HUES6 (cell line): ENCODE results near the gene COBL.
"Not testable (repeated sequence)": the region's sequence is repeated elsewhere in the genome, so short reads cannot be mapped to it uniquely, and the experiment has no call there.

ENCODE experiments used
- H3K27ac ChIP-seq: 2 replicates; pipeline ENCODE4 v1.7.0; 2013; ENCODE audit warnings: low read depth, mild to moderate bottlenecking, low read length, inconsistent platforms
- H3K27me3 ChIP-seq: 2 replicates; pipeline ENCODE4 v1.6.1; 2013; ENCODE audit warnings: low read length; ENCODE audit not compliant: control insufficient read depth, insufficient read depth
- H3K36me3 ChIP-seq: 2 replicates; pipeline ENCODE4 v1.6.1; 2013; ENCODE audit warnings: low read length; ENCODE audit not compliant: control insufficient read depth, insufficient read depth
- H3K4me1 ChIP-seq: 2 replicates; pipeline ENCODE4 v1.6.1; 2013; ENCODE audit warnings: low read length; ENCODE audit not compliant: control insufficient read depth, insufficient read depth
- H3K4me3 ChIP-seq: 2 replicates; pipeline ENCODE4 v1.5.1; 2013; ENCODE audit warnings: low read depth, low read length
- H3K9ac ChIP-seq: one replicate; pipeline ENCODE4 v1.6.1; 2013; ENCODE audit warnings: mild to moderate bottlenecking, low read length
- H3K9me3 ChIP-seq: 2 replicates; pipeline ENCODE4 v1.6.1; 2013; ENCODE audit warnings: low read depth, low read length; ENCODE audit not compliant: control insufficient read depth, insufficient read depth

Gene COBL

GRCh38 chr7:51214098-51214497 is 102.5 kb downstream of the COBL start:
- Histone ChIP-seq H3K9me3 (no peaks in the 10 kb centered on the region), H3K4me1 (peaks cover 18% of the 10 kb centered on the region), H3K27me3 (no peaks in the 10 kb centered on the region), H3K4me3 (no peak overlapping the region), H3K27ac (no peak overlapping the region), H3K9ac (no peak overlapping the region), H3K36me3 (no peaks in the 10 kb centered on the region; the same call in 1 of the 2 replicates)

GRCh38 chr7:51213618-51214017 is 103.0 kb downstream of the COBL start:
- Histone ChIP-seq H3K4me1 (peaks cover 18% of the 10 kb centered on the region), H3K36me3 (no peaks in the 10 kb centered on the region), H3K27me3 (no peaks in the 10 kb centered on the region), H3K27ac (no peak overlapping the region), H3K9me3 (no peaks in the 10 kb centered on the region), H3K9ac (no peak overlapping the region), H3K4me3 (no peak overlapping the region)

- no peak overlapping the region for H3K4me3 ChIP-seq
- no peak overlapping the region for H3K27ac ChIP-seq
- peaks cover 11% of the 10 kb centered on the region for H3K9me3 ChIP-seq
- H3K9ac ChIP-seq: no peak overlapping the region
- no peaks in the 10 kb centered on the region for H3K27me3 ChIP-seq
- peaks cover 17% of the 10 kb centered on the region for H3K4me1 ChIP-seq
- no peaks in the 10 kb centered on the region for H3K36me3 ChIP-seq
These were observed 105.8 kb downstream of the COBL start for GRCh38 chr7:51210766-51211165.

GRCh38 chr7:51209426-51209825 is 107.2 kb downstream of the COBL start:
- H3K9ac ChIP-seq: no peak overlapping the region
- peaks cover 16% of the 10 kb centered on the region for H3K9me3 ChIP-seq
- H3K4me1 ChIP-seq: peaks cover 12% of the 10 kb centered on the region
- H3K27me3 ChIP-seq: no peaks in the 10 kb centered on the region
- H3K27ac ChIP-seq: no peak overlapping the region
- H3K36me3 ChIP-seq: no peaks in the 10 kb centered on the region
- H3K4me3 ChIP-seq: no peak overlapping the region

GRCh38 chr7:51208125-51208524 is 108.5 kb downstream of the COBL start:
- H3K36me3 ChIP-seq, H3K4me1 ChIP-seq, H3K4me3 ChIP-seq: not testable (repeated sequence)

DNA sequence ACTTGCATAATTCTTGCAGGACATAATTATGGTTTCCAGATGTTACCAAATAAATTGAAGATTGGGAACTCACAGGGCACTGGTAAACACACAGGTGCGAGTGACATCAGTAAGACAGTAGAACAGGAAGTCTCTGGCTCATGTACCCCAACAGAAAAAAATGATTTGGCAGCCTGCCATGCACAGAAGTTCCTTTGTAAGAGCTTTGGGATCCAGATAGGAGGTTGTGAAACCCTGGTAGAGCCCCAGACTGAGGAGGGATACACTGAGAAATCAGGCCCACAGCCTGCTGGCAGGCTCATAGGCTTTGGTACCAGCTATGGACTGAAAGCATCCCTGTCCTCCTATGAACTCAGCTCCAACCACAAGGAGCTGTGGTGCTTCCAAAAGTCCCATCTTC is 118.0 kb downstream of the COBL start:
- H3K27ac ChIP-seq: no peak overlapping the region
- H3K4me3 ChIP-seq: no peak overlapping the region
- H3K27me3 ChIP-seq: no peaks in the 10 kb centered on the region
- H3K9me3 ChIP-seq: peaks cover 1% of the 10 kb centered on the region; the same call in 1 of the 2 replicates
- H3K9ac ChIP-seq: no peak overlapping the region
- no peaks in the 10 kb centered on the region for H3K36me3 ChIP-seq
- no peaks in the 10 kb centered on the region for H3K4me1 ChIP-seq

More at GRCh38 chr7:51208125-51208524, 108.5 kb downstream of the COBL start:
- peaks cover 24% of the 10 kb centered on the region for H3K9me3 ChIP-seq
- H3K27me3 ChIP-seq, H3K9ac ChIP-seq, H3K27ac ChIP-seq: not testable (repeated sequence)

- no peak overlapping the region for H3K27ac ChIP-seq
- H3K27me3 ChIP-seq: no peaks in the 10 kb centered on the region
- H3K4me3 ChIP-seq: no peak overlapping the region
- no peaks in the 10 kb centered on the region for H3K9me3 ChIP-seq
- peaks cover 5% of the 10 kb centered on the region for H3K4me1 ChIP-seq
- no peak overlapping the region for H3K9ac ChIP-seq
- H3K36me3 ChIP-seq: peaks cover 11% of the 10 kb centered on the region; the same call in 1 of the 2 replicates
These were observed 125.6 kb downstream of the COBL start for GRCh38 chr7:51190969-51191368.

- Histone ChIP-seq H3K4me3 (no peak overlapping the region), H3K27me3 (no peaks in the 10 kb centered on the region), H3K27ac (no peak overlapping the region), H3K9me3 (no peaks in the 10 kb centered on the region), H3K4me1 (peaks cover 5% of the 10 kb centered on the region), H3K9ac (no peak overlapping the region), H3K36me3 (peaks cover 11% of the 10 kb centered on the region; the same call in 1 of the 2 replicates)
These were observed 126.8 kb downstream of the COBL start for GRCh38 chr7:51189777-51190176.

GRCh38 chr7:51188987-51189386 is 127.6 kb downstream of the COBL start:
- no peak overlapping the region for H3K27ac ChIP-seq
- H3K4me3 ChIP-seq: no peak overlapping the region
- no peak overlapping the region for H3K9ac ChIP-seq
- H3K36me3 ChIP-seq: peaks cover 11% of the 10 kb centered on the region; the same call in 1 of the 2 replicates
- no peaks in the 10 kb centered on the region for H3K27me3 ChIP-seq
- no peaks in the 10 kb centered on the region for H3K9me3 ChIP-seq
- peaks cover 5% of the 10 kb centered on the region for H3K4me1 ChIP-seq

DNA sequence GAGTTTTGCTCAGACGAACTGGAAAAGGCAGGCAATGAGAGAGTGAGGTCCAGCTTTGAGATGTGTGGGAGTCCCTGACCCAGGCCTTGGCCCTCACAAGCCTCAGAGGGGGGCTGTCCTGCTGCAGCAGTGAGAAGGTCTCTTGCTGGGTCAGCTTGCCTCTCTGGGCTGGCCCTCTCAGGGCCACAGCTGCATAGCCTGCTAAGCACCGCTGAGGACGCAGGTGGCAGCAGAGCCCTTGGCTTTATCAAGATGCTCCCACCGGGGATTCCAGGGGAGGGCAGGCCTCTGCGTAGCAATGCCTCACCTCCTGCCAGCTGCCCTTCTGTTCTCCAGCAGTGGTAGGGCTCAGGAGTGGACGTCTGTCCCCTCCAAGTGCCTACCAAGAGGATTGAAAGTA is 128.7 kb downstream of the COBL start:
- H3K27me3 ChIP-seq: no peaks in the 10 kb centered on the region
- H3K36me3 ChIP-seq: peaks cover 11% of the 10 kb centered on the region; the same call in 1 of the 2 replicates
- H3K9me3 ChIP-seq: no peaks in the 10 kb centered on the region
- H3K27ac ChIP-seq: no peak overlapping the region
- H3K4me3 ChIP-seq: no peak overlapping the region
- H3K9ac ChIP-seq: no peak overlapping the region
- H3K4me1 ChIP-seq: peaks cover 5% of the 10 kb centered on the region

DNA sequence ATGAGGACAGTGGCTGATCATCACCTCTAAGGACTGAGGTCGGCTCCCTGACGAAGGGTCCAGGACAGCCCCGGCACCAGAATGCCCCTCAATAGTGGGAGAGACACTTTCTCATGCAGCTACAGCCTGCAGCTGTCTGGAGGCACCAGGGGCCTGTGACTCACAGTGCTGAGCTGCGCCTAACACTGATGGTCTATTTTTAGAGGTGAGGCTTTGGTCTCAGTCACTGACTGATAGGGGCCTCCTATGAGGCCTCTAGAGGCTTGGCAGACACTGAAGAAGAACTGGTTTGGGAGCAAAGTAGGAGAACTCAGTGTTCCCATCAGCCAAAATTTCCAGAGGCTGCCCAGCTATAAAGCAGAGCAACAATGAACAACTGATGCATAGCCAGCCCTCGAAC is 130.1 kb downstream of the COBL start:
- no peaks in the 10 kb centered on the region for H3K9me3 ChIP-seq
- H3K4me3 ChIP-seq: no peak overlapping the region
- H3K36me3 ChIP-seq: peaks cover 11% of the 10 kb centered on the region; the same call in 1 of the 2 replicates
- H3K27me3 ChIP-seq: no peaks in the 10 kb centered on the region
- no peak overlapping the region for H3K9ac ChIP-seq
- H3K27ac ChIP-seq: no peak overlapping the region
- H3K4me1 ChIP-seq: peaks cover 5% of the 10 kb centered on the region
